Measurements from ENCODE around the gene ATN1.

Gene ATN1

GRCh38 chr12:6950811-6951540, 23.2 kb downstream of the ATN1 start, which contains the start of gene PTPN6:
Gene PTPN6, plus strand, starts transcription at chr12:6951356. Its CDS starts 157 bp downstream, at chr12:6951513.
- no peak within 1 kb of the TSS for H3K4me3 ChIP-seq (ENCODE audit: low read length)
- no peak for TF ChIP-seq CTCF (conservative IDR thresholded peaks at IDR 0.05; ENCODE audit: low read length)

GRCh38 chr12:6951551-6952120, 23.9 kb downstream of the ATN1 start:
- H3K4me3 ChIP-seq (ENCODE audit: low read length) = no peak overlapping the region
- DNase-seq (ENCODE audit: low read depth) = no peak
- TF ChIP-seq CTCF (conservative IDR thresholded peaks at IDR 0.05; ENCODE audit: low read length) = no peak

More at GRCh38 chr12:6950811-6951540, 23.2 kb downstream of the ATN1 start, which contains the start of gene PTPN6:
- no peak for DNase-seq (ENCODE audit: low read depth)

GRCh38 chr12:6952121-6952862, 24.5 kb downstream of the ATN1 start:
- TF ChIP-seq CTCF (conservative IDR thresholded peaks at IDR 0.05; ENCODE audit: low read length) = no peak
- no peak overlapping the region for H3K4me3 ChIP-seq (ENCODE audit: low read length)
- DNase-seq (ENCODE audit: low read depth) = no peak

GRCh38 chr12:6952863-6953441, 25.2 kb downstream of the ATN1 start:
- no peak for TF ChIP-seq CTCF (conservative IDR thresholded peaks at IDR 0.05; ENCODE audit: low read length)
- no peak for DNase-seq (ENCODE audit: low read depth)
- H3K4me3 ChIP-seq (ENCODE audit: low read length) = no peak overlapping the region

- no peak for TF ChIP-seq CTCF (conservative IDR thresholded peaks at IDR 0.05; ENCODE audit: low read length)
- no peak overlapping the region for H3K4me3 ChIP-seq (ENCODE audit: low read length)
- DNase-seq (ENCODE audit: low read depth) = no peak
These were observed 25.9 kb downstream of the ATN1 start for GRCh38 chr12:6953442-6954315.

- no peak overlapping the region for H3K4me3 ChIP-seq (ENCODE audit: low read length)
- no peak for DNase-seq (ENCODE audit: low read depth)
- TF ChIP-seq CTCF (conservative IDR thresholded peaks at IDR 0.05; ENCODE audit: low read length) = no peak
These were observed 26.8 kb downstream of the ATN1 start for GRCh38 chr12:6954316-6955107.
